HG03097 (cell line): ENCODE measurements around the gene ERP29.
A peak's percentile ranks its signal among the peaks of the same experiment; 100 is the strongest.
"Not testable (repeated sequence)": the region's sequence is repeated elsewhere in the genome, so short reads cannot be mapped to it uniquely, and the experiment has no call there.

Source experiments
- ATAC-seq: cut with Tn5 transposase; IDR thresholded peaks from one replicate; pipeline ENCODE4 v1.9.1; 2021; ENCODE audit not compliant: unreplicated experiment, low FRiP score

The ERP29 gene

GRCh38 chr12:112000820-112001219 lies 12.4 kb upstream of the ERP29 start:
- ATAC-seq, result no peak

GRCh38 chr12:112001576-112001975 lies 11.7 kb upstream of the ERP29 start:
- no peak for ATAC-seq

- ATAC-seq, result no peak
Observed at GRCh38 chr12:112004041-112004440, 9.2 kb upstream of the ERP29 start.

- no peak for ATAC-seq
Observed at GRCh38 chr12:112005419-112006395, 7.5 kb upstream of the ERP29 start.

GRCh38 chr12:112007945-112008344 lies 5.3 kb upstream of the ERP29 start:
- ATAC-seq, result no peak

GRCh38 chr12:112008918-112009317 lies 4.3 kb upstream of the ERP29 start:
- no peak for ATAC-seq

GRCh38 chr12:112009596-112009995 lies 3.6 kb upstream of the ERP29 start:
- ATAC-seq, result not testable (repeated sequence)

- no peak for ATAC-seq
Observed at GRCh38 chr12:112010415-112011344, 2.5 kb upstream of the ERP29 start.

GRCh38 chr12:112011685-112012084 lies 1.5 kb upstream of the ERP29 start:
- no peak for ATAC-seq

GRCh38 chr12:112013601-112014402 lies 576 bp downstream of the ERP29 start:
- peak; percentile 15 for ATAC-seq

- no peak for ATAC-seq
Observed at GRCh38 chr12:112015938-112016337, 2.7 kb downstream of the ERP29 start.

- ATAC-seq, result no peak
Observed at GRCh38 chr12:112017041-112017440, 3.8 kb downstream of the ERP29 start.

GRCh38 chr12:112018571-112019237 lies 5.5 kb downstream of the ERP29 start:
- no peak for ATAC-seq

- no peak for ATAC-seq
Observed at GRCh38 chr12:112020947-112021457, 7.8 kb downstream of the ERP29 start.

GRCh38 chr12:112022241-112023016 lies 9.2 kb downstream of the ERP29 start:
- ATAC-seq, result no peak

GRCh38 chr12:112023759-112024396 lies 10.7 kb downstream of the ERP29 start:
- ATAC-seq, result no peak

GRCh38 chr12:112025808-112026375 lies 12.7 kb downstream of the ERP29 start:
- ATAC-seq, result no peak

GRCh38 chr12:112029301-112029700 lies 16.1 kb downstream of the ERP29 start:
- no peak for ATAC-seq
